Right cardiac atrium (tissue), 5 donors: ENCODE results near the gene LETM1. TPM values are rescaled to one million over a fixed set of nuclear protein-coding genes. Genes with fewer than 3 reads are reported as not detected.
"Not testable (repeated sequence)": the region's sequence is repeated elsewhere in the genome, so short reads cannot be mapped to it uniquely, and the experiment has no call there.

ENCODE experiments used
- ATAC-seq, 2 donors: fragments of 200-7000 bp; cut with Tn5 transposase; one replicate each; pipeline versions ENCODE4 v1.8.0 to v1.9.1; 2020; ENCODE audit warnings: moderate library complexity in 2 of 2, mild to moderate bottlenecking in 1 of 2
- DNase-seq, 3 donors: peaks; one replicate each; pipeline ENCODE4 v3.0.0-alpha.2; 2020
- H3K27ac ChIP-seq: one replicate; pipeline ENCODE4 v1.5.1; 2013; ENCODE audit warnings: mild to moderate bottlenecking, low read length, control low read depth, moderate library complexity
- H3K27me3 ChIP-seq: one replicate; pipeline ENCODE4 v1.6.1; 2013; ENCODE audit not compliant: control insufficient read depth, insufficient read depth
- H3K4me1 ChIP-seq: one replicate; pipeline ENCODE4 v1.6.1; 2013; ENCODE audit warnings: low read length; ENCODE audit not compliant: control insufficient read depth, insufficient read depth
- H3K4me3 ChIP-seq: one replicate; pipeline ENCODE4 v1.5.1; 2013; ENCODE audit warnings: low read length, control low read depth
- H3K9me3 ChIP-seq: one replicate; pipeline ENCODE4 v1.6.1; 2013; ENCODE audit warnings: low read length; ENCODE audit not compliant: control insufficient read depth
- WGBS: extraction: QIAGEN DNeasy Blood & Tissue Kit; methylation state at CpG from one replicate; pipeline ENCODE4 v1.1.7; 2013; 5-methylcytosine and 5-hydroxymethylcytosine counted together
- intact Hi-C, 4 donors: fragments of 100-400 bp; cut with DNase I; formaldehyde crosslinking; loops; one replicate each; pipeline versions ENCODE4 v1.11.0 to v1.14.0; 2022 to 2023
- polyA plus RNA-seq: library from polyadenylated mRNA; stranded (reverse); fragments of 200-250 nt; gene quantifications from one replicate; pipeline ENCODE4 v1.2.3, GENCODE V29; 2013
- total RNA-seq, 4 donors: library from RNA; stranded (reverse); fragmentation: NEBNext Ultra II Directional; extraction: Animal tissue kit (Norgen Biotek cat#: 25700); gene quantifications; one replicate each; pipeline ENCODE4 v1.2.1, GENCODE V29; 2021
- donor health status: healthy with polysubstance abuse.
- donor health status: DM: no; HTN: yes; CAD: no.
- donor health status: DM: no; HTN: no; CAD: no.
- donor health status: DM: no; HTN: yes; CAD: no; lungs with severe emphysema.
- donor health status: DM: yes; HTN: yes; CAD: no.

LETM1 gene
- total and polyA plus RNA-seq, 5 donors: 19.3 to 41.7 (median 37.7) TPM

DNA sequence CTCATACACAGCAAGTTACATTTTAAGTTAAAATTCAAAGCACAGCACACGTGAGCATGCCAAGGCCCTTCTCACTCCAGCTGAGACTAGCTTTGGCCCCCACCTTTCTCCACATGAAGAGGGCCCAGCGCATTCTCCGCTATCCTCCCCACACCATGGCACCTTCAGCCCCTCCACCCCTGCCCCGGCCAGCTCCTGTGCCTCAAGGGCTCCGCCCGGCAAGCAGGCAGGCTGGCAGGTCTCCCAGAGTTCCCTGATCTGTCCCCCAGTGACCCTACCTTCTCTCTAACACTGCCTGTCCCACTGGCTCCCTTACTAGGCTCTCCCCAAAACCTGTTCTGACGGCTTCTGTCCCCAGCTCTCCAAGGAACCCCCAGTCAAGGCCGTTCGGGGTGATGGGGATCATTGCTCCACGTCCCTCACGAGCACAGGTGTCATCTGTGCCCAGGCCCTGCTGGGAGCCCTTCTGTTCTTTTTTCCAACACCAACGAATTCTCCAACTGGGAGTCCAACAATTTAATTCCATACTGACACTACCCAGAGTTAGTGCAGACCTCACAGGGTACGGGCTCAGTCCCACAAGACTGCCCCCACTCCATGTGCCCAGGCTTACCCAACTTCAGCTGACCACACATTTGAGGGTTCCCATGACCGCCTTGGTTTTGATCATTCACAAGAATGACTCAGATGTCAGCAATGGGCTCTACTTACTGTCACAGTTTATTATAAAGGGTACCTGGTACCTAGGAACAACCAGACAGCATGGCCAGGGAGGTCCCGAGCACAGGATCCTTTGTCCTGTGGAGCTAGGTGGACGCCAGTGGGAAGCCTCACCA, 4.2 kb downstream of the LETM1 start:
- intact Hi-C loops: no loop called here
- ATAC-seq: no peak

GRCh38 chr4:1851160-1851559, 4.8 kb downstream of the LETM1 start:
- intact Hi-C loops: no loop called here
- Histone ChIP-seq H3K4me3 (no peak overlapping the region), H3K27me3 (no peaks in the 10 kb centered on the region), H3K9me3 (no peaks in the 10 kb centered on the region), H3K4me1 (peaks cover 2% of the 10 kb centered on the region), H3K27ac (peak overlapping the region; percentile 1)
- no peak for DNase-seq
- no peak for ATAC-seq
- 60% methylated on average over 11 of the region's 11 CpGs for WGBS

More for the DNA sequence above, 4.2 kb downstream of the LETM1 start:
- Histone ChIP-seq H3K9me3 (no peaks in the 10 kb centered on the region), H3K4me1 (peaks cover 2% of the 10 kb centered on the region), H3K27ac (peak overlapping the region; percentile 25), H3K27me3 (no peaks in the 10 kb centered on the region), H3K4me3 (no peak overlapping the region)
- 75% methylated on average over 16 of the region's 16 CpGs for WGBS
- peak; percentile 40 to 80 (median 73) for DNase-seq

DNA sequence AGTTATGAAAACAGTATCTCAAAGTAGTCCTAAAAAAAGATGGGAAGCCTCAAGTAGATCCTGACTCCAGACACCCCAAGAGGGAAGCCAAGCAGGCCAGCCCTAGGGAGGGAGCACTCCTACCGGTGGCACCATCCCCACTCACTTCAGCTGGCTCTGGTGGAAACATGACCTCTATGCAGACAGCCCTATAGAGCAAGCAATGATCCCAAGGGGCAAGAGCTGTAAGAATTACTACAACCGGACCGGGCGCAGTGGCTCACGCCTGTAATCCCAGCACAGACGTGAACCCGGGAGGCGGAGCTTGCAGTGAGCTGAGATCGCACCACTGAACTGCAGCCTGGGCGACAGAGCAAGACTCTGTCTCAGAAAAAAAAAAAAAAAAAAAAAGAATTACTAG, 5.7 kb downstream of the LETM1 start:
- DNase-seq (no peak), ATAC-seq (no peak)
- whole genome bisulfite sequencing: 84% methylated on average over 10 of the region's 10 CpGs
- no peaks in the 10 kb centered on the region for H3K9me3 ChIP-seq
- H3K27ac ChIP-seq: no peak overlapping the region
- peaks cover 2% of the 10 kb centered on the region for H3K4me1 ChIP-seq
- intact Hi-C loops: no loop called here
- H3K27me3 ChIP-seq: no peaks in the 10 kb centered on the region
- H3K4me3 ChIP-seq: no peak overlapping the region

GRCh38 chr4:1846580-1846979, 9.4 kb downstream of the LETM1 start:
- no peak overlapping the region for H3K4me3 ChIP-seq
- H3K4me1 ChIP-seq: peaks cover 6% of the 10 kb centered on the region
- no peaks in the 10 kb centered on the region for H3K9me3 ChIP-seq
- no peak overlapping the region for H3K27ac ChIP-seq
- DNase-seq (no peak), ATAC-seq (no peak)
- intact Hi-C loops: no loop called here
- H3K27me3 ChIP-seq: no peaks in the 10 kb centered on the region
- 88% methylated on average over 2 of the region's 2 CpGs for WGBS

GRCh38 chr4:1844618-1845017, 11.3 kb downstream of the LETM1 start:
- ATAC-seq, H3K27ac ChIP-seq, DNase-seq, H3K9me3 ChIP-seq, H3K27me3 ChIP-seq, H3K4me3 ChIP-seq, intact Hi-C loops, H3K4me1 ChIP-seq: not testable (repeated sequence)
- WGBS: 94% methylated on average over 10 of the region's 10 CpGs

- intact Hi-C loops: no loop called here
- DNase-seq: peak; percentile 68 to 78 (median 75)
- ATAC-seq: peak; percentile 60 to 68
- Histone ChIP-seq H3K27ac (peak overlapping the region; percentile 37), H3K9me3 (no peaks in the 10 kb centered on the region), H3K4me1 (peaks cover 6% of the 10 kb centered on the region), H3K4me3 (no peak overlapping the region), H3K27me3 (no peaks in the 10 kb centered on the region)
- WGBS: 47% methylated on average over 10 of the region's 10 CpGs
These were observed 12.1 kb downstream of the LETM1 start for GRCh38 chr4:1843852-1844251.

GRCh38 chr4:1842993-1843448, 12.9 kb downstream of the LETM1 start:
- H3K9me3 ChIP-seq: no peaks in the 10 kb centered on the region
- H3K27me3 ChIP-seq: no peaks in the 10 kb centered on the region
- DNase-seq: peak in 1 of 3 donors; percentile 72
- H3K4me3 ChIP-seq: no peak overlapping the region
- intact Hi-C loops: no loop called here
- WGBS: 61% methylated on average over 17 of the region's 17 CpGs
- peak; percentile 31 to 37 for ATAC-seq
- no peak overlapping the region for H3K27ac ChIP-seq
- peaks cover 6% of the 10 kb centered on the region for H3K4me1 ChIP-seq

DNA sequence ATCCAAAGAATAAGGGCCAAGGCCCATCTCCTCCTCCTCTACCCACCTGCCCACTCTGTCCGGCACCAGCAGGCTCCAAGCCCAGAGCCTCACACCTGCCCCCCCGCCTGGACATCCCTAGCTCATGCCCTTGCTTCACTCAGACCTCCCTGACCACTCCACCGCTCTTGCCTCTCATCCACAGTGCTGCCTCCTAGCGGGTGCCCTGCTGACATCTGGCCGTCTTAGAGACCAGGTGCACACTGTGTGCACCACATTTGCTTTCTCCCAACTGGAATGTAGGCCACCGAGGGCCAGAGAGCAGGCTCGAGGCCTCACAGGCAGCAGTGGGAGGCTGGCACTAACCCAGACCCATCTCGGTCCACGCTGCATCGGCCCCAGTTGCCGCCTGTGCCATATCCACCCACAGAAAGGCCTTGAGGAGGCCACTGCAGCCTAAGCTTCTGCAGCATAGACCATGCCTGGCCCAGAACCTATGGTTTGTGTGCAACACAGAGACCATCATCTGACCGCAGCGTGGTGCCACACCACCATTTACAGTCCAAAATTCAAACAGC, 13.5 kb downstream of the LETM1 start:
- Histone ChIP-seq H3K4me3 (no peak overlapping the region), H3K27me3 (no peaks in the 10 kb centered on the region), H3K27ac (no peak overlapping the region), H3K4me1 (peaks cover 6% of the 10 kb centered on the region), H3K9me3 (no peaks in the 10 kb centered on the region)
- intact Hi-C loops: no loop called here
- WGBS: 77% methylated on average over 13 of the region's 13 CpGs
- ATAC-seq (peak; percentile 15 to 23), DNase-seq (peak in 1 of 3 donors; percentile 46)

- DNase-seq: peak in 1 of 3 donors; percentile 30
- WGBS: 86% methylated on average over 9 of the region's 9 CpGs
- H3K27ac ChIP-seq: no peak overlapping the region
- peaks cover 6% of the 10 kb centered on the region for H3K4me1 ChIP-seq
- H3K27me3 ChIP-seq: no peaks in the 10 kb centered on the region
- ATAC-seq: no peak
- intact Hi-C loops: no loop called here
- H3K9me3 ChIP-seq: no peaks in the 10 kb centered on the region
- H3K4me3 ChIP-seq: no peak overlapping the region
These were observed 14.1 kb downstream of the LETM1 start for GRCh38 chr4:1841887-1842210.

GRCh38 chr4:1841201-1841886, 14.6 kb downstream of the LETM1 start:
- WGBS: 93% methylated on average over 31 of the region's 31 CpGs
- DNase-seq (peak in 1 of 3 donors; percentile 26), ATAC-seq (peak; percentile 5 to 14)
- no peaks in the 10 kb centered on the region for H3K9me3 ChIP-seq
- H3K4me3 ChIP-seq: no peak overlapping the region
- intact Hi-C loops: no loop called here
- no peak overlapping the region for H3K27ac ChIP-seq
- no peaks in the 10 kb centered on the region for H3K27me3 ChIP-seq
- peaks cover 6% of the 10 kb centered on the region for H3K4me1 ChIP-seq

DNA sequence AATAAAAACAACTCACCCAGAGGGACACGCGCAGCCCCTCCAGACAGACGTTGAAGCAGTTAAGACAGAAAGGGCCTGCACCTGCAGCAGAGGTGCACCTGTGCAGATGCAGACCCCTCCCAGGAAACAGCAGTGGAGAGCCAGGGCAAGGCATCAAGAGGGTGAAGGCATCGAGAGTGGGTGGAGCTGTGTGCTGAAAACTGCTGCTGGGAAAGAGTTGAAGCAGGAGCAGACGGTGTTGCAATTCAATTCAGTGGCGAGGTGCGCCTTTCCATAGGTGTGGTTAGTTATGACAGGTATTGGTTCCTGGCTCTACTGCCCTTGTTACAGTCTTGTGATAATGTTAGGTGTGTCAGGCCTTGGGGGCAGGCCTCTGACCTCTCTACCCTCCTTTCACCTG, 16.7 kb downstream of the LETM1 start:
- no peak overlapping the region for H3K4me3 ChIP-seq
- DNase-seq: no peak
- intact Hi-C loops: no loop called here
- H3K4me1 ChIP-seq: peaks cover 5% of the 10 kb centered on the region
- 91% methylated on average over 7 of the region's 7 CpGs for WGBS
- no peak overlapping the region for H3K27ac ChIP-seq
- H3K27me3 ChIP-seq: no peaks in the 10 kb centered on the region
- H3K9me3 ChIP-seq: no peaks in the 10 kb centered on the region
- ATAC-seq: no peak
